HG03460 (cell line): ENCODE data around the gene KIAA1217.

ENCODE experiments used
- ATAC-seq: cut with Tn5 transposase; IDR thresholded peaks from one replicate; pipeline ENCODE4 v1.9.1; 2021; ENCODE audit not compliant: unreplicated experiment

KIAA1217 gene

GRCh38 chr10:24240041-24240751 lies 31.3 kb downstream of the KIAA1217 start:
- ATAC-seq = no peak

GRCh38 chr10:24241536-24242040 lies 32.6 kb downstream of the KIAA1217 start:
- no peak for ATAC-seq

GRCh38 chr10:24242562-24242961 lies 33.6 kb downstream of the KIAA1217 start:
- no peak for ATAC-seq

GRCh38 chr10:24246365-24246764 lies 37.4 kb downstream of the KIAA1217 start:
- ATAC-seq = no peak

GRCh38 chr10:24247841-24248240 lies 38.9 kb downstream of the KIAA1217 start:
- no peak for ATAC-seq

GRCh38 chr10:24249829-24250415 lies 41.0 kb downstream of the KIAA1217 start:
- ATAC-seq = no peak

GRCh38 chr10:24251547-24251946 lies 42.6 kb downstream of the KIAA1217 start:
- no peak for ATAC-seq

GRCh38 chr10:24254180-24254579 lies 45.2 kb downstream of the KIAA1217 start:
- no peak for ATAC-seq

GRCh38 chr10:24255115-24255880 lies 46.4 kb downstream of the KIAA1217 start:
- no peak for ATAC-seq

- no peak for ATAC-seq
Observed at GRCh38 chr10:24255881-24256311, 47.0 kb downstream of the KIAA1217 start.

GRCh38 chr10:24256619-24257107 lies 47.7 kb downstream of the KIAA1217 start:
- no peak for ATAC-seq

GRCh38 chr10:24257588-24257987 lies 48.6 kb downstream of the KIAA1217 start:
- ATAC-seq = no peak

GRCh38 chr10:24259365-24260130 lies 50.6 kb downstream of the KIAA1217 start:
- ATAC-seq = no peak

GRCh38 chr10:24261627-24262026 lies 52.7 kb downstream of the KIAA1217 start:
- no peak for ATAC-seq

GRCh38 chr10:24262929-24263590 lies 54.1 kb downstream of the KIAA1217 start:
- ATAC-seq = no peak

- ATAC-seq = no peak
Observed at GRCh38 chr10:24269476-24269875, 60.5 kb downstream of the KIAA1217 start.

GRCh38 chr10:24272374-24272773 lies 63.4 kb downstream of the KIAA1217 start:
- ATAC-seq = no peak

GRCh38 chr10:24277277-24277676 lies 68.3 kb downstream of the KIAA1217 start:
- ATAC-seq = no peak

GRCh38 chr10:24277771-24278170 lies 68.8 kb downstream of the KIAA1217 start:
- no peak for ATAC-seq

GRCh38 chr10:24278176-24278889 lies 69.4 kb downstream of the KIAA1217 start:
- ATAC-seq = no peak
